K562 (cell line): Measurements from ENCODE around the gene PLEKHM2.

ENCODE experiments used
- CHD2 ChIP-seq: IDR thresholded peaks from 2 replicates; pipeline ENCODE4 v1.6.1; 2011; ENCODE audit warnings: low read depth, low read length
- CTCF ChIP-seq, 3 experiments: IDR thresholded peaks in 2 of 3; conservative IDR thresholded peaks in 1 of 3; 2 replicates each; pipeline ENCODE4 v1.5.1; 2011 to 2012; ENCODE audit warnings: low read length in 3 of 3, mild to moderate bottlenecking in 3 of 3, control low read depth in 2 of 3, improper control_type of control experiment in 1 of 3, inconsistent platforms in 1 of 3, low read depth in 1 of 3, mixed read lengths in 1 of 3, moderate library complexity in 1 of 3; ENCODE audit not compliant: insufficient read depth in 2 of 3
- ELF4 ChIP-seq: fragments of 450-650 bp; formaldehyde crosslinking; IDR thresholded peaks from 2 replicates; pipeline ENCODE4 v1.4.0; 2022; ENCODE audit warnings: missing genetic modification characterization
- ERF ChIP-seq: fragments of 450-650 bp; formaldehyde crosslinking; IDR thresholded peaks from 2 replicates; pipeline ENCODE4 v1.4.0; 2020; ENCODE audit warnings: mild to moderate bottlenecking, mixed read lengths
- GABPB1 ChIP-seq: sonication (generic); formaldehyde crosslinking; IDR thresholded peaks from 2 replicates; pipeline ENCODE4 v1.8.0; 2022; ENCODE audit warnings: mild to moderate bottlenecking, missing genetic modification reagents
- MAX ChIP-seq: sonication (generic); formaldehyde crosslinking; IDR thresholded peaks from 2 replicates; pipeline ENCODE4 v1.9.0; 2022; ENCODE audit warnings: mild to moderate bottlenecking, missing genetic modification reagents
- MCM5 ChIP-seq: fragments of 450-650 bp; IDR thresholded peaks from 2 replicates; pipeline ENCODE4 v1.6.1; 2016; ENCODE audit warnings: low read depth
- NFE2 ChIP-seq: IDR thresholded peaks from 2 replicates; pipeline ENCODE4 v1.6.1; 2014; ENCODE audit warnings: antibody characterized with exemption, low read depth
- POLR2AphosphoS5 ChIP-seq: IDR thresholded peaks from 2 replicates; pipeline ENCODE4 v1.6.1; 2011; ENCODE audit warnings: mild to moderate bottlenecking, low read depth, low read length, moderate library complexity; ENCODE audit not compliant: control insufficient read depth, insufficient read depth
- PTBP1 ChIP-seq: fragments of 200-400 bp; formaldehyde crosslinking; IDR thresholded peaks from 2 replicates; pipeline ENCODE4 v1.6.1; 2017; ENCODE audit warnings: low read depth, low read length
- RNF2 ChIP-seq: sonication (generic); IDR thresholded peaks from 2 replicates; pipeline ENCODE4 v1.6.1; 2016
- SMAD2 ChIP-seq: fragments of 150-350 bp; IDR thresholded peaks from 2 replicates; pipeline ENCODE4 v1.6.1; 2014; ENCODE audit warnings: low read depth, mild to moderate bottlenecking, low read length
- SMAD4 ChIP-seq: fragments of 250-450 bp; sonication (Bioruptor Pico); conservative IDR thresholded peaks from 2 replicates; pipeline ENCODE4 v1.8.0; 2021; ENCODE audit warnings: inconsistent platforms, mild to moderate bottlenecking, moderate library complexity
- ZNF184 ChIP-seq: sonication (generic); formaldehyde crosslinking; IDR thresholded peaks from 2 replicates; pipeline ENCODE4 v1.5.0; 2020; ENCODE audit warnings: missing genetic modification reagents

GRCh38 chr1:15722836-15723532 lies 38.9 kb downstream of the PLEKHM2 start:
- TF ChIP-seq CHD2 (no peak), MAX (CRISPR knock-in tag) (no peak), GABPB1 (CRISPR knock-in tag) (no peak), CTCF (IDR thresholded peaks at IDR 0.05 in 2 of 3, conservative IDR thresholded peaks at IDR 0.05 in 1 of 3; ENCODE audit: insufficient read depth in 2 of 3, low read depth in 1 of 3, low read length in 3 of 3) (no peak), SMAD4 (CRISPR knock-in tag) (no peak), RNF2 (no peak), MCM5 (no peak), NFE2 (no peak), ERF (CRISPR knock-in tag) (no peak), ELF4 (no peak), SMAD2 (no peak), POLR2AphosphoS5 (no peak), ZNF184 (CRISPR knock-in tag) (no peak), PTBP1 (no peak)
